HepG2 (cell line): ENCODE results near the gene TRMT6. TPM values are rescaled to one million over a fixed set of nuclear protein-coding genes. Genes with fewer than 3 reads are reported as not detected.

Experiments
- ATAC-seq: fragments of 200-7000 bp; cut with Tn5 transposase; 3 replicates; pipeline ENCODE4 v1.9.1; 2020; ENCODE audit warnings: mild to moderate bottlenecking, moderate library complexity
- BruUV-seq: library from RNA; stranded (reverse); fragments of 400-500 nt; replicated peaks from 2 replicates; lab custom pipeline; 2021; lab: Mats Ljungman, UMichigan
- CTCF ChIA-PET: fragments of 300-600 bp; formaldehyde crosslinking; extraction: SDS; loops from one replicate; lab custom pipeline; 2021; ENCODE audit warnings: low total read pairs, inconsistent platforms, low intra/inter-chr PET ratio; lab: Yijun Ruan, JAX
- POLR2A ChIA-PET: fragments of 350-600 bp; sonication (Branson Sonifier 250); formaldehyde crosslinking; loops from one replicate; lab custom pipeline; 2020; ENCODE audit warnings: antibody characterized with exemption, inconsistent platforms; lab: Yijun Ruan, JAX
- DNase-seq: peaks from one replicate; pipeline ENCODE4 v3.0.0-alpha.2; 2015; ENCODE audit warnings: low spot score
- FAIRE-seq: peaks from 3 replicates; lab custom pipeline; 2011; peaks lifted over from hg19 to GRCh38; lab: Jason Lieb, UNC
- H2AFZ ChIP-seq: one replicate; pipeline ENCODE4 v1.6.1; 2011; ENCODE audit warnings: low read length, inconsistent platforms
- H3K27ac ChIP-seq: fragments of 300-600 bp; 3 replicates; pipeline ENCODE4 v1.8.0; 2011; ENCODE audit warnings: mixed run types, mild to moderate bottlenecking, mixed read lengths, low read length, inconsistent platforms; ENCODE audit not compliant: insufficient read depth; ENCODE audit errors: extremely low read length
- H3K27me3 ChIP-seq, 2 experiments: fragments of 200-600 bp in 1 of 2; 2 replicates in 1 of 2; 3 replicates in 1 of 2; pipeline versions ENCODE4 v1.6.0 to v1.8.0; 2011; ENCODE audit warnings: low read length in 2 of 2, mild to moderate bottlenecking in 2 of 2, moderate library complexity in 2 of 2, inconsistent platforms in 1 of 2; ENCODE audit not compliant: insufficient read depth in 2 of 2, control insufficient read depth in 1 of 2
- H3K36me3 ChIP-seq, 2 experiments: fragments of 200-600 bp in 1 of 2; replicated peaks in 1 of 2; 2 replicates in 1 of 2; 3 replicates in 1 of 2; pipeline versions ENCODE4 v1.5.1 to v1.8.0; 2011; ENCODE audit warnings: low read length in 2 of 2, inconsistent platforms in 1 of 2; ENCODE audit not compliant: insufficient read depth in 2 of 2, control insufficient read depth in 1 of 2
- H3K4me1 ChIP-seq: 2 replicates; pipeline ENCODE4 v1.5.1; 2012; ENCODE audit warnings: low read length, inconsistent platforms; ENCODE audit not compliant: insufficient read depth
- H3K4me2 ChIP-seq: 2 replicates; pipeline ENCODE4 v1.6.0; 2011; ENCODE audit warnings: low read depth, low read length, inconsistent platforms
- H3K4me3 ChIP-seq, 3 experiments: fragments of 200-600 bp in 1 of 3; sonication (generic), shearing (Covaris generic) in 1 of 3; replicated peaks in 1 of 3; 2 replicates each; pipeline ENCODE4 v1.5.1; 2011 to 2016; ENCODE audit warnings: low read length in 3 of 3, inconsistent platforms in 2 of 3, low read depth in 2 of 3, mild to moderate bottlenecking in 2 of 3, control low read depth in 1 of 3, mixed read lengths in 1 of 3; ENCODE audit not compliant: insufficient read depth in 1 of 3
- H3K79me2 ChIP-seq: one replicate; pipeline ENCODE4 v1.6.1; 2011; ENCODE audit warnings: low read length, inconsistent platforms; ENCODE audit not compliant: insufficient read depth
- H3K9ac ChIP-seq: 2 replicates; pipeline ENCODE4 v1.6.0; 2011; ENCODE audit warnings: mild to moderate bottlenecking, low read depth, low read length, inconsistent platforms; ENCODE audit not compliant: insufficient read depth
- H3K9me3 ChIP-seq: 2 replicates; pipeline ENCODE4 v1.5.1; 2012; ENCODE audit warnings: mild to moderate bottlenecking, low read length
- H4K20me1 ChIP-seq: 2 replicates; pipeline ENCODE4 v1.6.0; 2011; ENCODE audit warnings: inconsistent platforms, mild to moderate bottlenecking, low read length, moderate library complexity; ENCODE audit not compliant: insufficient read depth
- NFAT5 ChIP-seq: sonication (generic); formaldehyde crosslinking; IDR thresholded peaks from 2 replicates; pipeline ENCODE4 v1.4.0; 2020; ENCODE audit warnings: missing genetic modification reagents
- NPAS2 ChIP-seq: sonication (generic); formaldehyde crosslinking; IDR thresholded peaks from 2 replicates; pipeline ENCODE4 v1.8.0; 2022; ENCODE audit warnings: mild to moderate bottlenecking, missing genetic modification reagents, borderline replicate concordance
- YEATS4 ChIP-seq: sonication (generic); formaldehyde crosslinking; IDR thresholded peaks from 2 replicates; pipeline ENCODE4 v1.4.0; 2020; ENCODE audit warnings: missing genetic modification reagents, borderline replicate concordance
- WGBS: methylation state at CpG from one replicate; pipeline ENCODE4 v1.1.6; 2017; ENCODE audit warnings: low lambda C conversion rate; 5-methylcytosine and 5-hydroxymethylcytosine counted together
- in situ Hi-C: cut with HindIII; loops from 2 replicates; pipeline ENCODE4 v1.10.0; 2017; ENCODE audit warnings: low pct_unique_long_range_greater_than_20kb; ENCODE audit not compliant: extremely low pct_ligation_motif_present
- intact Hi-C: fragments of 100-400 bp; cut with micrococcal nuclease; formaldehyde crosslinking; loops from one replicate; pipeline ENCODE4 v1.10.0; 2022; ENCODE audit not compliant: unreplicated experiment
- polyA plus RNA-seq, 8 experiments: library from polyadenylated mRNA; depleted of rRNA in 3 of 8; stranded (reverse) in 7 of 8; unstranded in 1 of 8; fragments of >200 nt; fragmentation: Illumina TruSeq in 4 of 8; extraction: Trizol in 4 of 8; gene quantifications; 2 replicates each; pipeline versions ENCODE4 v1.2.1 to v1.2.3, GENCODE V29; 2011 to 2016; ENCODE audit warnings: low read depth in 4 of 8, missing spikeins in 1 of 8, mixed read lengths in 1 of 8; ENCODE audit not compliant: insufficient read depth in 1 of 8
- total RNA-seq, 5 experiments: library from RNA; depleted of rRNA; stranded (reverse); fragments of >200 nt; fragmentation: Illumina TruSeq; extraction: Trizol; gene quantifications; 2 replicates each; pipeline ENCODE4 v1.2.3, GENCODE V29; 2016; ENCODE audit warnings: low read depth in 1 of 5
- TF ChIP-seq, protein P1 (sequence below): sonication (generic); formaldehyde crosslinking; IDR thresholded peaks from 2 replicates; pipeline ENCODE4 v1.8.1; 2023; ENCODE audit warnings: missing genetic modification reagents, inconsistent platforms, borderline replicate concordance

TRMT6 gene
- total and polyA plus RNA-seq, 2 of the 13 experiments (the other 11 are each of a cell fraction or from before 2014, with no cell fraction given) = 10.5 to 37.8 TPM

- POLR2A ChIA-PET = no interaction called here
- 0% methylated on average over 1 of the region's 1 CpG for WGBS
- no peak for FAIRE-seq
- Histone ChIP-seq H3K27me3 (peaks cover 0 to 23% of the 10 kb centered on the region in 2 experiments; a peak in 3 of 5 replicates), H3K27ac (no peak overlapping the region), H3K4me1 (peaks cover 11% of the 10 kb centered on the region)
- no TSS peak for BruUV-seq
- TF ChIP-seq NPAS2 (CRISPR knock-in tag) (no peak), YEATS4 (CRISPR knock-in tag) (no peak), NFAT5 (CRISPR knock-in tag) (no peak)
- TF ChIP-seq, protein P1, sequence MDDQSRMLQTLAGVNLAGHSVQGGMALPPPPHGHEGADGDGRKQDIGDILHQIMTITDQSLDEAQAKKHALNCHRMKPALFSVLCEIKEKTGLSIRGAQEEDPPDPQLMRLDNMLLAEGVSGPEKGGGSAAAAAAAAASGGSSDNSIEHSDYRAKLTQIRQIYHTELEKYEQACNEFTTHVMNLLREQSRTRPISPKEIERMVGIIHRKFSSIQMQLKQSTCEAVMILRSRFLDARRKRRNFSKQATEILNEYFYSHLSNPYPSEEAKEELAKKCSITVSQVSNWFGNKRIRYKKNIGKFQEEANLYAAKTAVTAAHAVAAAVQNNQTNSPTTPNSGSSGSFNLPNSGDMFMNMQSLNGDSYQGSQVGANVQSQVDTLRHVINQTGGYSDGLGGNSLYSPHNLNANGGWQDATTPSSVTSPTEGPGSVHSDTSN (CRISPR knock-in tag) = no peak
- TF ChIP-seq, all 625 proteins: peak for 0
- Histone ChIP-seq H3K79me2 (no peaks in the 10 kb centered on the region), H4K20me1 (no peaks in the 10 kb centered on the region), H3K9me3 (no peaks in the 10 kb centered on the region), H3K9ac (no peak overlapping the region), H3K4me2 (no peak overlapping the region), H3K36me3 (no peaks in the 10 kb centered on the region), H3K4me3 (no peak overlapping the region), H2AFZ (no peak overlapping the region)
- in situ Hi-C loops (no loop called here), intact Hi-C loops (no loop called here)
- CTCF ChIA-PET = no interaction called here
- no peak for ATAC-seq
- DNase-seq = no peak
Observed at GRCh38 chr20:5920581-5920980, 29.8 kb downstream of the TRMT6 start.
